SK-N-SH (cell line): Measurements from ENCODE around the gene GPRC5A. TPM values are rescaled to one million over a fixed set of nuclear protein-coding genes. Genes with fewer than 3 reads are reported as not detected.

Source experiments
- CTCF ChIA-PET: fragments of 300-600, 350-600 bp; formaldehyde crosslinking; extraction: SDS; loops from one replicate; lab custom pipeline; 2021; lab: Yijun Ruan, JAX
- POLR2A ChIA-PET: fragments of 350-600 bp; sonication (Branson Sonifier 250); formaldehyde crosslinking; extraction: SDS; loops from one replicate; lab custom pipeline; 2020; ENCODE audit warnings: antibody characterized with exemption, inconsistent platforms; lab: Yijun Ruan, JAX
- DNase-seq: peaks from one replicate; pipeline ENCODE4 v3.0.0; 2012
- H2AFZ ChIP-seq: fragments of 200-600 bp; sonication (generic); 2 replicates; pipeline ENCODE4 v1.8.1; 2016; ENCODE audit warnings: antibody characterized with exemption, mild to moderate bottlenecking, low read depth
- H3F3A ChIP-seq: fragments of 200-600 bp; sonication (generic); replicated peaks from 2 replicates; pipeline ENCODE3; 2016; ENCODE audit warnings: antibody characterized with exemption, mild to moderate bottlenecking; ENCODE audit not compliant: insufficient read depth
- H3K27ac ChIP-seq, 2 experiments: fragments of 200-500 bp in 1 of 2; fragments of 200-600 bp in 1 of 2; sonication (Bioruptor generic) in 1 of 2; sonication (generic), shearing (Covaris generic) in 1 of 2; 2 replicates each; pipeline versions ENCODE4 v1.5.1 to v1.6.1; 2014 to 2016; ENCODE audit warnings: low read depth in 2 of 2, inconsistent platforms in 1 of 2, low read length in 1 of 2, mild to moderate bottlenecking in 1 of 2, mixed read lengths in 1 of 2
- H3K27me3 ChIP-seq: fragments of 200-600 bp; sonication (generic), shearing (Covaris generic); 2 replicates; pipeline ENCODE4 v1.6.1; 2016; ENCODE audit warnings: mixed run types; ENCODE audit not compliant: insufficient read depth
- H3K36me3 ChIP-seq, 2 experiments: fragments of 200-500 bp in 1 of 2; fragments of 200-600 bp in 1 of 2; sonication (Bioruptor generic) in 1 of 2; sonication (generic) in 1 of 2; replicated peaks in 1 of 2; 2 replicates each; pipeline versions ENCODE3 to v1.5.1; 2014 to 2016; ENCODE audit warnings: low read length in 1 of 2, mild to moderate bottlenecking in 1 of 2; ENCODE audit not compliant: insufficient read depth in 2 of 2, control insufficient read depth in 1 of 2
- H3K4me1 ChIP-seq, 2 experiments: fragments of 200-500 bp in 1 of 2; fragments of 200-600 bp in 1 of 2; sonication (Bioruptor generic) in 1 of 2; sonication (generic), shearing (Covaris generic) in 1 of 2; 2 replicates each; pipeline versions ENCODE4 v1.5.1 to v1.6.1; 2014 to 2016; ENCODE audit warnings: low read depth in 1 of 2, low read length in 1 of 2, mixed run types in 1 of 2; ENCODE audit not compliant: insufficient read depth in 2 of 2, control insufficient read depth in 1 of 2
- H3K4me2 ChIP-seq: fragments of 200-600 bp; sonication (generic), shearing (Covaris generic); 2 replicates; pipeline ENCODE4 v1.6.1; 2017; ENCODE audit warnings: mixed run types
- H3K4me3 ChIP-seq, 2 experiments: fragments of 200-500 bp in 1 of 2; fragments of 200-600 bp in 1 of 2; sonication (Bioruptor generic) in 1 of 2; sonication (generic), shearing (Covaris generic) in 1 of 2; 2 replicates each; pipeline versions ENCODE4 v1.5.1 to v1.8.1; 2014 to 2016; ENCODE audit warnings: low read depth in 2 of 2, inconsistent platforms in 1 of 2, low read length in 1 of 2, mild to moderate bottlenecking in 1 of 2, mixed read lengths in 1 of 2, moderate library complexity in 1 of 2
- H3K79me2 ChIP-seq: fragments of 200-600 bp; sonication (generic); 2 replicates; pipeline ENCODE4 v1.8.1; 2017; ENCODE audit warnings: mild to moderate bottlenecking; ENCODE audit not compliant: insufficient read depth
- H3K9ac ChIP-seq: fragments of 200-600 bp; sonication (generic); 2 replicates; pipeline ENCODE4 v1.6.1; 2017; ENCODE audit warnings: mixed run types
- H3K9me2 ChIP-seq: fragments of 200-600 bp; sonication (generic); 2 replicates; pipeline ENCODE4 v1.6.1; 2017; ENCODE audit warnings: mixed run types
- H3K9me3 ChIP-seq: fragments of 200-600 bp; sonication (generic); 2 replicates; pipeline ENCODE4 v1.6.1; 2017; ENCODE audit warnings: mixed run types, mild to moderate bottlenecking, moderate library complexity
- H4K20me1 ChIP-seq: fragments of 200-600 bp; sonication (generic); 2 replicates; pipeline ENCODE4 v1.6.1; 2017; ENCODE audit warnings: mild to moderate bottlenecking, mixed run types; ENCODE audit not compliant: insufficient read depth
- CHD2 ChIP-seq: fragments of 150-350 bp; IDR thresholded peaks from 2 replicates; pipeline ENCODE4 v1.6.1; 2018; ENCODE audit warnings: low read length; ENCODE audit not compliant: partially characterized antibody
- ELF1 ChIP-seq: IDR thresholded peaks from 2 replicates; pipeline ENCODE4 v1.4.0; 2012
- EP300 ChIP-seq, 2 experiments: IDR thresholded peaks; 2 replicates each; pipeline versions ENCODE4 v1.4.0 to v1.6.1; 2012; ENCODE audit warnings: borderline replicate concordance in 1 of 2, low read depth in 1 of 2, low read length in 1 of 2
- EZH2phosphoT487 ChIP-seq: fragments of 200-600 bp; sonication (generic); IDR thresholded peaks from 2 replicates; pipeline ENCODE4 v1.6.1; 2017; ENCODE audit warnings: low read depth, mixed run types, mild to moderate bottlenecking, antibody characterized with exemption, moderate library complexity, borderline replicate concordance
- FOSL2 ChIP-seq: IDR thresholded peaks from 2 replicates; pipeline ENCODE4 v1.4.0; 2012; ENCODE audit warnings: low read depth, mild to moderate bottlenecking, moderate library complexity, borderline replicate concordance
- FOXJ3 ChIP-seq: sonication (generic); formaldehyde crosslinking; IDR thresholded peaks from 2 replicates; pipeline ENCODE4 v1.5.1; 2020; ENCODE audit warnings: mild to moderate bottlenecking, missing genetic modification reagents
- FOXM1 ChIP-seq: IDR thresholded peaks from 2 replicates; pipeline ENCODE4 v1.4.0; 2012; ENCODE audit warnings: low read depth, mild to moderate bottlenecking
- GABPA ChIP-seq: IDR thresholded peaks from 2 replicates; pipeline ENCODE4 v1.4.0; 2012; ENCODE audit warnings: low read depth, mild to moderate bottlenecking
- GATA2 ChIP-seq: sonication (generic); formaldehyde crosslinking; IDR thresholded peaks from 2 replicates; pipeline ENCODE4 v1.5.0; 2020; ENCODE audit warnings: mild to moderate bottlenecking, missing genetic modification reagents
- JUND ChIP-seq: IDR thresholded peaks from 2 replicates; pipeline ENCODE4 v1.4.0; 2012
- MXI1 ChIP-seq: IDR thresholded peaks from 2 replicates; pipeline ENCODE4 v1.6.1; 2012; ENCODE audit warnings: mild to moderate bottlenecking, low read depth, low read length, improper control_type of control experiment
- NFIC ChIP-seq: IDR thresholded peaks from 2 replicates; pipeline ENCODE4 v1.4.0; 2012; ENCODE audit warnings: borderline replicate concordance
- NRF1 ChIP-seq: IDR thresholded peaks from 2 replicates; pipeline ENCODE4 v1.6.1; 2012; ENCODE audit warnings: low read depth, mild to moderate bottlenecking, low read length
- POLR2AphosphoS5 ChIP-seq: IDR thresholded peaks from 2 replicates; pipeline ENCODE4 v1.6.1; 2012; ENCODE audit warnings: low read depth, low read length
- RAD21 ChIP-seq: IDR thresholded peaks from 2 replicates; pipeline ENCODE4 v1.6.1; 2012; ENCODE audit warnings: mild to moderate bottlenecking, low read length
- RCOR1 ChIP-seq: fragments of 150-350 bp; IDR thresholded peaks from 2 replicates; pipeline ENCODE4 v1.6.1; 2017; ENCODE audit warnings: antibody characterized with exemption, low read length
- RXRA ChIP-seq: IDR thresholded peaks from 2 replicates; pipeline ENCODE4 v1.4.0; 2012; ENCODE audit warnings: low read depth, mild to moderate bottlenecking, borderline replicate concordance
- SIN3A ChIP-seq: IDR thresholded peaks from 2 replicates; pipeline ENCODE4 v1.6.1; 2012; ENCODE audit warnings: low read depth, mild to moderate bottlenecking, low read length, moderate library complexity, borderline replicate concordance
- SMC3 ChIP-seq: IDR thresholded peaks from 2 replicates; pipeline ENCODE4 v1.6.1; 2012; ENCODE audit warnings: low read depth, low read length, improper control_type of control experiment
- TCF12 ChIP-seq: IDR thresholded peaks from 2 replicates; pipeline ENCODE4 v1.4.0; 2012
- TEAD4 ChIP-seq: IDR thresholded peaks from 2 replicates; pipeline ENCODE4 v1.4.0; 2012; ENCODE audit warnings: mild to moderate bottlenecking, borderline replicate concordance; ENCODE audit not compliant: insufficient read depth
- YY1 ChIP-seq: IDR thresholded peaks from 2 replicates; pipeline ENCODE4 v1.4.0; 2012; ENCODE audit warnings: low read depth, mild to moderate bottlenecking
- WGBS: methylation state at CpG from one replicate; pipeline ENCODE4 v1.1.6; 2017; ENCODE audit warnings: low lambda C conversion rate; 5-methylcytosine and 5-hydroxymethylcytosine counted together
- polyA plus RNA-seq, 3 experiments: library from polyadenylated mRNA; depleted of rRNA; stranded (reverse); fragments of >200 nt; gene quantifications; 2 replicates each; pipeline ENCODE4 v1.2.3, GENCODE V29; 2012
- TF ChIP-seq, protein P1 (sequence below): IDR thresholded peaks from 2 replicates; pipeline ENCODE4 v1.4.0; 2012; ENCODE audit warnings: low read depth, borderline replicate concordance
- TF ChIP-seq, protein P2 (sequence below): IDR thresholded peaks from 2 replicates; pipeline ENCODE4 v1.4.0; 2012; ENCODE audit warnings: low read depth
- TF ChIP-seq, protein P3 (sequence below): IDR thresholded peaks from 2 replicates; pipeline ENCODE4; 2012
- TF ChIP-seq, protein P4 (sequence below): fragments of 150-350 bp; IDR thresholded peaks from 2 replicates; pipeline ENCODE4 v1.6.1; 2017; ENCODE audit warnings: antibody characterized with exemption, low read length, low read depth, borderline replicate concordance
- TF ChIP-seq, protein P5 (sequence below): fragments of 200-600 bp; sonication (generic); IDR thresholded peaks from 2 replicates; pipeline ENCODE4 v1.6.1; 2017; ENCODE audit warnings: antibody characterized with exemption, mild to moderate bottlenecking, moderate library complexity

Gene GPRC5A, protein sequence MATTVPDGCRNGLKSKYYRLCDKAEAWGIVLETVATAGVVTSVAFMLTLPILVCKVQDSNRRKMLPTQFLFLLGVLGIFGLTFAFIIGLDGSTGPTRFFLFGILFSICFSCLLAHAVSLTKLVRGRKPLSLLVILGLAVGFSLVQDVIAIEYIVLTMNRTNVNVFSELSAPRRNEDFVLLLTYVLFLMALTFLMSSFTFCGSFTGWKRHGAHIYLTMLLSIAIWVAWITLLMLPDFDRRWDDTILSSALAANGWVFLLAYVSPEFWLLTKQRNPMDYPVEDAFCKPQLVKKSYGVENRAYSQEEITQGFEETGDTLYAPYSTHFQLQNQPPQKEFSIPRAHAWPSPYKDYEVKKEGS
- 12.7 and 16.1 TPM in 2 replicates for polyA plus RNA-seq (2012; rRNA removed)
- 8.0 and 9.6 TPM in 2 replicates for polyA plus RNA-seq (2012; cell fraction: cytosol; rRNA removed)
- 8.2 and 12.0 TPM in 2 replicates for polyA plus RNA-seq (2012; cell fraction: nucleus; rRNA removed)

DNA sequence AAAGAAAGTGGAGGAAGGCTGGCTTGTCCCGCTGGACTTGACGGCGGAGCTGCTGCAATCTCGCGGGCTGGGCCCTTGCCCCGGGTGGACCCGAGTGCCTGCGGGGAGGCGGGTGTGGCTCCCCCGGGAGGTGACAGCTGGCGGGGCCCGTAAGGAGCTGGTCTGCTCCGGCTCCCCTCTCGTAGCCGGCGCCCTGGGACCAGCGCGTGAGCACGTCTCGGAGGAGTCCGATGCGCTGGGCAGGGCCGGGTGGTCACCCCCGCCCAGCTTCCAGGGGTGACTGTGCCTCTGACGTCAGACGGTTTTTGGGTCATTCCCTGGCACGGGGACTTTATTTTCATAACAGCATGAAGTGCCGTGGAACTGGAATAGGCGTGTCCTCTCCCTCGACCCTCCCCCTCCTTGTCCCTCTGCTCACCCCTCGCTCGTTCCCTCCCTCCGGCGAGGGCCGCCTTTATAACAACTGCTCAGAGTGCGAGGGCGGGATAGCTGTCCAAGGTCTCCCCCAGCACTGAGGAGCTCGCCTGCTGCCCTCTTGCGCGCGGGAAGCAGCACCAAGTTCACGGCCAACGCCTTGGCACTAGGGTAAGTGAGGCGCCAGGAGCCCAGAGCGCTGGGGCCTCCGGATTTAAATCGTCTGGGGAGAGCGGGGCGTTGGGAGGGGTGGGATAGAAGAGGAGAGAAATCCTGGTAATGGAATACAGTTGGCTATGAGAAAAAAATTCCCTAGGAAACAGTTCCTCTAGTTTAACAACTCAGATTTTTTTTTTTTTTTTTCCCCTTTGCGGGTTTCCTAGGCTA lies at the start of gene GPRC5A:
Gene GPRC5A, plus strand, starts transcription at position 483 of the 801 bp plus-strand sequence. CDS start 16,688 bp downstream, outside the sequence.
- DNase-seq: peak; percentile 68
- 8% methylated on average over 30 of the region's 50 CpGs for WGBS
- Histone ChIP-seq H4K20me1 (no peaks in the 10 kb centered on the region), H3K4me2 (peak within 1 kb of the TSS; percentile 79), H3K9ac (peak within 1 kb of the TSS; percentile 58), H3K9me2 (no peaks in the 10 kb centered on the region), H3K79me2 (no peaks in the 10 kb centered on the region), H3F3A (peaks cover 4% of the 10 kb centered on the region), H2AFZ (peak within 1 kb of the TSS; percentile 89), H3K4me3 (peak within 1 kb of the TSS; percentile 51 to 60), H3K4me1 (peaks cover 5 to 14% of the 10 kb centered on the region in 2 experiments; a peak in 1 of 4 replicates), H3K27me3 (no peaks in the 10 kb centered on the region), H3K36me3 (no peaks in the 10 kb centered on the region), H3K27ac (peak within 1 kb of the TSS; percentile 23 to 33; a peak in 3 of 4 replicates), H3K9me3 (no peaks in the 10 kb centered on the region)
- CTCF ChIA-PET: interaction anchor here (0.7 to 2.1 kb wide), 6 partner anchors 11 to 364 kb away, joined by 3 to 16 read pairs (median 5); no protein-coding TSS in a partner anchor
- POLR2A ChIA-PET: no interaction called here
- TF ChIP-seq NRF1: no peak
- TF ChIP-seq NFIC: peak; percentile 21
- TF ChIP-seq TCF12: no peak; the same call in 1 of the 2 replicates
- TF ChIP-seq SMC3: no peak
- no peak for TF ChIP-seq ELF1
- TF ChIP-seq GATA2 (CRISPR knock-in tag): no peak
- 0 out of 2 replicates have a peak, but pooled peaks have one; percentile 5 for TF ChIP-seq YY1
- TF ChIP-seq, protein P1, sequence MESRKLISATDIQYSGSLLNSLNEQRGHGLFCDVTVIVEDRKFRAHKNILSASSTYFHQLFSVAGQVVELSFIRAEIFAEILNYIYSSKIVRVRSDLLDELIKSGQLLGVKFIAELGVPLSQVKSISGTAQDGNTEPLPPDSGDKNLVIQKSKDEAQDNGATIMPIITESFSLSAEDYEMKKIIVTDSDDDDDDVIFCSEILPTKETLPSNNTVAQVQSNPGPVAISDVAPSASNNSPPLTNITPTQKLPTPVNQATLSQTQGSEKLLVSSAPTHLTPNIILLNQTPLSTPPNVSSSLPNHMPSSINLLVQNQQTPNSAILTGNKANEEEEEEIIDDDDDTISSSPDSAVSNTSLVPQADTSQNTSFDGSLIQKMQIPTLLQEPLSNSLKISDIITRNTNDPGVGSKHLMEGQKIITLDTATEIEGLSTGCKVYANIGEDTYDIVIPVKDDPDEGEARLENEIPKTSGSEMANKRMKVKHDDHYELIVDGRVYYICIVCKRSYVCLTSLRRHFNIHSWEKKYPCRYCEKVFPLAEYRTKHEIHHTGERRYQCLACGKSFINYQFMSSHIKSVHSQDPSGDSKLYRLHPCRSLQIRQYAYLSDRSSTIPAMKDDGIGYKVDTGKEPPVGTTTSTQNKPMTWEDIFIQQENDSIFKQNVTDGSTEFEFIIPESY: no peak
- TF ChIP-seq, protein P2, sequence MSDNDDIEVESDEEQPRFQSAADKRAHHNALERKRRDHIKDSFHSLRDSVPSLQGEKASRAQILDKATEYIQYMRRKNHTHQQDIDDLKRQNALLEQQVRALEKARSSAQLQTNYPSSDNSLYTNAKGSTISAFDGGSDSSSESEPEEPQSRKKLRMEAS: peak; percentile 61; the same call in 1 of the 2 replicates
- no peak for TF ChIP-seq POLR2AphosphoS5
- TF ChIP-seq FOXM1: no peak
- TF ChIP-seq, protein P3, sequence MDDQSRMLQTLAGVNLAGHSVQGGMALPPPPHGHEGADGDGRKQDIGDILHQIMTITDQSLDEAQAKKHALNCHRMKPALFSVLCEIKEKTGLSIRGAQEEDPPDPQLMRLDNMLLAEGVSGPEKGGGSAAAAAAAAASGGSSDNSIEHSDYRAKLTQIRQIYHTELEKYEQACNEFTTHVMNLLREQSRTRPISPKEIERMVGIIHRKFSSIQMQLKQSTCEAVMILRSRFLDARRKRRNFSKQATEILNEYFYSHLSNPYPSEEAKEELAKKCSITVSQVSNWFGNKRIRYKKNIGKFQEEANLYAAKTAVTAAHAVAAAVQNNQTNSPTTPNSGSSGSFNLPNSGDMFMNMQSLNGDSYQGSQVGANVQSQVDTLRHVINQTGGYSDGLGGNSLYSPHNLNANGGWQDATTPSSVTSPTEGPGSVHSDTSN: no peak
- TF ChIP-seq MXI1: no peak
- TF ChIP-seq TEAD4: no peak
- TF ChIP-seq SIN3A: no peak; the same call in 1 of the 2 replicates
- no peak for TF ChIP-seq JUND
- TF ChIP-seq RXRA: peak; percentile 68; the same call in 1 of the 2 replicates
- no peak for TF ChIP-seq EZH2phosphoT487
- no peak for TF ChIP-seq RAD21
- TF ChIP-seq, protein P4, sequence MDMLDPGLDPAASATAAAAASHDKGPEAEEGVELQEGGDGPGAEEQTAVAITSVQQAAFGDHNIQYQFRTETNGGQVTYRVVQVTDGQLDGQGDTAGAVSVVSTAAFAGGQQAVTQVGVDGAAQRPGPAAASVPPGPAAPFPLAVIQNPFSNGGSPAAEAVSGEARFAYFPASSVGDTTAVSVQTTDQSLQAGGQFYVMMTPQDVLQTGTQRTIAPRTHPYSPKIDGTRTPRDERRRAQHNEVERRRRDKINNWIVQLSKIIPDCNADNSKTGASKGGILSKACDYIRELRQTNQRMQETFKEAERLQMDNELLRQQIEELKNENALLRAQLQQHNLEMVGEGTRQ: no peak
- TF ChIP-seq EP300 (IDR thresholded peaks at IDR 0.05; ENCODE audit: borderline replicate concordance in 1 of 2, low read depth in 1 of 2, low read length in 1 of 2): no peak
- no peak for TF ChIP-seq FOSL2
- TF ChIP-seq FOXJ3 (CRISPR knock-in tag): no peak
- TF ChIP-seq RCOR1: no peak
- TF ChIP-seq GABPA: no peak
- TF ChIP-seq, protein P5, sequence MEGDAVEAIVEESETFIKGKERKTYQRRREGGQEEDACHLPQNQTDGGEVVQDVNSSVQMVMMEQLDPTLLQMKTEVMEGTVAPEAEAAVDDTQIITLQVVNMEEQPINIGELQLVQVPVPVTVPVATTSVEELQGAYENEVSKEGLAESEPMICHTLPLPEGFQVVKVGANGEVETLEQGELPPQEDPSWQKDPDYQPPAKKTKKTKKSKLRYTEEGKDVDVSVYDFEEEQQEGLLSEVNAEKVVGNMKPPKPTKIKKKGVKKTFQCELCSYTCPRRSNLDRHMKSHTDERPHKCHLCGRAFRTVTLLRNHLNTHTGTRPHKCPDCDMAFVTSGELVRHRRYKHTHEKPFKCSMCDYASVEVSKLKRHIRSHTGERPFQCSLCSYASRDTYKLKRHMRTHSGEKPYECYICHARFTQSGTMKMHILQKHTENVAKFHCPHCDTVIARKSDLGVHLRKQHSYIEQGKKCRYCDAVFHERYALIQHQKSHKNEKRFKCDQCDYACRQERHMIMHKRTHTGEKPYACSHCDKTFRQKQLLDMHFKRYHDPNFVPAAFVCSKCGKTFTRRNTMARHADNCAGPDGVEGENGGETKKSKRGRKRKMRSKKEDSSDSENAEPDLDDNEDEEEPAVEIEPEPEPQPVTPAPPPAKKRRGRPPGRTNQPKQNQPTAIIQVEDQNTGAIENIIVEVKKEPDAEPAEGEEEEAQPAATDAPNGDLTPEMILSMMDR: peak; percentile 24; the same call in 1 of the 2 replicates
- no peak for TF ChIP-seq CHD2
